ENCODE measurements around the gene MTCL1.
A peak's percentile ranks its signal among the peaks of the same experiment; 100 is the strongest.

Gene MTCL1

DNA sequence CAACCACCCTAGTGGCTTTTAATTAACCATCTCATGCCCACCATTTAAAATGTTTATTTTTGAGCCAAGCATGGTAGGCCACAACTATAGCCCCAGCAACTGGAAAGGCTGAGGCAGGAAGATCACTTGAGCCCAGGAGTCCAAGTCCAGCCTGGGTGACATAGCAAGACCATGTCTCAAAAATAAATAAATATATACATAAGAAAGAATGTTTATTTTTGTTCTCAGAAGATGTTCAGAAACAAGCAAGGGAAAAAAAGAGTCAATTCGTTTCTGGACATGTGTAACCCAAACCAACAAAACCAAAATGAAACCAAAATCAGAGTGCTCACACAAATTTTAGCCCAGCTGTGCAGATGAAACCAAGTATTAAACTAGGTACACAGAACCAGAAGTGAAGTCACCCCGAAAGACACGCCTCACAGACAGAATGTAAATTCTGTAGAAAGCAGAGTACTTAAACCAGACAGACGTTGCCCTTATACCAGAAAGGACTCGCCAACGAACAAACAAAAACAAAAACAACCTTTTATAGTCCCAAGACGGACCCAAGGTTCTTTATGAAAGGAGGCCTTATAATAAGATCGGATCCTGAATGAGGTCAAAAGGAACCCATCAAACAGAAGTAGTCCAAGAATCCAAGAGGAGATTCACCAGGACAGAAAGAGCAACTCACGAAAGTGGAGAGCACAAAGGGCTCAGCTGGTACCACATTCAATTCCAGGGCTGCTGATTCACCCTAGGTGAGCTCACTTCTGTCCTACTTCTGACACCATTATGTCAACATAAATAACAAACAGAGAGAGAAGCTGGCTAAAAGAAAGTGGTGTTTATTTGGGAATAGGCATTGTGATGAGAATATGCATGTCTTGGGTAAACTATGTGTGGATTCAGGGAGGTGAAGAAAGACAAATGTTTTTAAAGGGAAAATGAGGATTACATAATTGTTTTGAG, 31.8 kb upstream of the MTCL1 start:
- H3K27ac Mint-ChIP-seq = no peak overlapping the region
- H3K9me3 Mint-ChIP-seq = no peaks in the 10 kb centered on the region
- no peak overlapping the region for H3K4me3 Mint-ChIP-seq
- H3K27me3 Mint-ChIP-seq = peaks cover 2% of the 10 kb centered on the region
- no peak for DNase-seq
- H3K36me3 Mint-ChIP-seq (ENCODE audit: low read depth) = no peaks in the 10 kb centered on the region
- no peaks in the 10 kb centered on the region for H3K4me1 Mint-ChIP-seq (ENCODE audit: low read depth)

DNA sequence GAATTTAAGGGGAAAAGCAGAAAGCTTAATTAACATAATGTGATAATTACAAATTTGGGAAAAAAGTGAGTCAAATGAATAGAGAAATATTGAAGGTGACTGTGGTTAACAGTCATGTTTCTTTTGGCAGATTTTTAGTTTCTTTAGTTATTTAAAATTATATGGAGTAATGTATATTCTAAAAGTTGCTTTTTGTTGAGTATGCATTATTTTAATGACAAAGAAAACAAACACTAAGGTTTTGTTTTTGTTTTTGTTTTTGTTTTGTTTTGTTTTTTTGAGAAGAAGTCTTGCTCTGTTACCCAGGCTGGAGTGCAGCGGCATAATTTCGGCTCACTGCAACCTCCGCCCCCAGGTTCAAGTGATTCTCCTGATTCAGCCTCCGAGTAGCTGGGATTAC, 30.3 kb upstream of the MTCL1 start:
- H3K27me3 Mint-ChIP-seq = no peaks in the 10 kb centered on the region
- no peak overlapping the region for H3K4me3 Mint-ChIP-seq
- DNase-seq = no peak
- no peaks in the 10 kb centered on the region for H3K4me1 Mint-ChIP-seq (ENCODE audit: low read depth)
- H3K36me3 Mint-ChIP-seq (ENCODE audit: low read depth) = no peaks in the 10 kb centered on the region
- no peaks in the 10 kb centered on the region for H3K9me3 Mint-ChIP-seq
- no peak overlapping the region for H3K27ac Mint-ChIP-seq

DNA sequence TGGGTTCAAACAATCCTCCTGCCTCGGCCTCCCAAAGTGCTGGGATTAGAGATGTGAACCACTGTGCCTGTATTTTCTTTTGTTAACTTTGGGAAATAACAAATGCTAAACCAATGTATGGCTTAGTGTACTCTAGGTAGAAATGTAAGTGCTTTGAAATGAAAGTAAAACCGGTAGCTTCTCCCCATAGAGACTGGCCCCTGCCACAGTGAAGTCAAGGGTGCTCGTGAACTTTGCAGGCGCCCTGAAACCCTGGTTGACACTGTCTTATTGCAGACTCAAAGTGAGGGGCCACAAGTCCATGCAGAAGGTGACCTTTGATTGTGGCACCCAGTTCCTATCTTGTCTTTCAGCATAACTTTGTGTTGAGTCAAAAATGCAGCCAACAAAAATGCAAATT, 24.2 kb upstream of the MTCL1 start:
- no peaks in the 10 kb centered on the region for H3K36me3 Mint-ChIP-seq (ENCODE audit: low read depth)
- no peak overlapping the region for H3K4me3 Mint-ChIP-seq
- no peak for DNase-seq
- H3K27me3 Mint-ChIP-seq = no peaks in the 10 kb centered on the region
- no peak overlapping the region for H3K27ac Mint-ChIP-seq
- H3K9me3 Mint-ChIP-seq = no peaks in the 10 kb centered on the region
- H3K4me1 Mint-ChIP-seq (ENCODE audit: low read depth) = no peaks in the 10 kb centered on the region

DNA sequence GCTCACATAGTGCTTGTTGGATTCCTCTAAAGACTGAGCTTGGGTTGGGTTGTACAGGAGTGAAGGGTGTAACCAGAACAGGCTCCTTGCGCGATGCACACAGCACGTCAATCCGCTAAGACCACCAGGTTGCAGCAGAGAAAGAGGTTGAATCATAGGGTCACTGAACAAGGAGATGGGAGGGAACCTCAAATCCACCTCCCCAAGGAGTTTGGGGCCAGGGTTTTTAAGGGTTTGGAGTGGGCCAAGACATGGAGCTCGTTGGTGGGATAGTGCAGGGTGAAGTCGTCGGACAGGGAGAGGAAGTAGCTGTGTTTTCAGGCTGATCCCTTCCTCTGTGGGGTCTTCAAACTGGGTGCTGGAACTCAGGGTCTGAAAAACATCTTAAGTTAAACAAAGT, 20.8 kb upstream of the MTCL1 start:
- no peak for DNase-seq
- no peaks in the 10 kb centered on the region for H3K36me3 Mint-ChIP-seq (ENCODE audit: low read depth)
- no peaks in the 10 kb centered on the region for H3K27me3 Mint-ChIP-seq
- no peaks in the 10 kb centered on the region for H3K4me1 Mint-ChIP-seq (ENCODE audit: low read depth)
- no peak overlapping the region for H3K4me3 Mint-ChIP-seq
- H3K27ac Mint-ChIP-seq = no peak overlapping the region
- H3K9me3 Mint-ChIP-seq = no peaks in the 10 kb centered on the region

GRCh38 chr18:8685141-8685913, 20.0 kb upstream of the MTCL1 start:
- Mint-ChIP-seq H3K36me3 (ENCODE audit: low read depth) (no peaks in the 10 kb centered on the region), H3K27me3 (no peaks in the 10 kb centered on the region), H3K4me3 (no peak overlapping the region), H3K27ac (no peak overlapping the region), H3K4me1 (ENCODE audit: low read depth) (no peaks in the 10 kb centered on the region), H3K9me3 (no peaks in the 10 kb centered on the region)
- DNase-seq = no peak

DNA sequence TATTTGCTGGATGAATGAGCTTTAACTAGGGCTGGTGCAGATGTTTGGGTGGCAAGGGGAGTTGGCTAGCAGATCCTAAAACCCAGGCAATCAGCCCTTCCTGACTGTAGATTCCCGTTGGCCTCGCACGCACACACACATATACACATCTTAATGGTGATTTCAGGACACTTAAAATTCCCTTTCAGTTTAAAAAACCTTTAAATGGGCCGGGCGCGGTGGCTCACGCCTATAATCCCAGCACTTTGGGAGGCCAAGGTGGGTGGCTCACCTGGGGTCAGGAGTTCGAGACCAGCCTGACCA, 19.5 kb upstream of the MTCL1 start:
- no peak for DNase-seq
- H3K4me3 Mint-ChIP-seq = no peak overlapping the region
- no peak overlapping the region for H3K27ac Mint-ChIP-seq
- no peaks in the 10 kb centered on the region for H3K9me3 Mint-ChIP-seq
- no peaks in the 10 kb centered on the region for H3K4me1 Mint-ChIP-seq (ENCODE audit: low read depth)
- H3K36me3 Mint-ChIP-seq (ENCODE audit: low read depth) = no peaks in the 10 kb centered on the region
- no peaks in the 10 kb centered on the region for H3K27me3 Mint-ChIP-seq

DNA sequence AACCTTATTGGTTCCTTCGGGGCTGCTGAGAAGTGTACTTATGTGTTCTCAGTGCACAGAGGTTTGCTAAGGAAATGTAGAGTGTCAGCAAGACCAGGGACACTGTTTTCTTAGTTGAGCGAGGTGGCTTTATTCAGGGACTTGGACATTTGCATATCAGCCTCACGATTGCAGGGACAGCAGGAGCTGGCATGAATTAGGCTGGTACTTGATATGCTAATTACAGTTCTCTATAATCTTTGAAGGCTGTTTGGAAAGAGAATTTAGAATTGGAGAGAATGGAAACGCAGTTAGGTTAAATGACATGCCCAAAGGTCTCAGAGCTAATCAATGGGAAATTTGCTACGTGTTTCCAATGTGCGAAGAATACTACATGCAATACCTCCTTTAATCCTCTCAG, 18.7 kb upstream of the MTCL1 start:
- DNase-seq = no peak
- H3K4me1 Mint-ChIP-seq (ENCODE audit: low read depth) = no peaks in the 10 kb centered on the region
- no peaks in the 10 kb centered on the region for H3K27me3 Mint-ChIP-seq
- no peak overlapping the region for H3K4me3 Mint-ChIP-seq
- no peaks in the 10 kb centered on the region for H3K36me3 Mint-ChIP-seq (ENCODE audit: low read depth)
- H3K9me3 Mint-ChIP-seq = no peaks in the 10 kb centered on the region
- H3K27ac Mint-ChIP-seq = no peak overlapping the region

DNA sequence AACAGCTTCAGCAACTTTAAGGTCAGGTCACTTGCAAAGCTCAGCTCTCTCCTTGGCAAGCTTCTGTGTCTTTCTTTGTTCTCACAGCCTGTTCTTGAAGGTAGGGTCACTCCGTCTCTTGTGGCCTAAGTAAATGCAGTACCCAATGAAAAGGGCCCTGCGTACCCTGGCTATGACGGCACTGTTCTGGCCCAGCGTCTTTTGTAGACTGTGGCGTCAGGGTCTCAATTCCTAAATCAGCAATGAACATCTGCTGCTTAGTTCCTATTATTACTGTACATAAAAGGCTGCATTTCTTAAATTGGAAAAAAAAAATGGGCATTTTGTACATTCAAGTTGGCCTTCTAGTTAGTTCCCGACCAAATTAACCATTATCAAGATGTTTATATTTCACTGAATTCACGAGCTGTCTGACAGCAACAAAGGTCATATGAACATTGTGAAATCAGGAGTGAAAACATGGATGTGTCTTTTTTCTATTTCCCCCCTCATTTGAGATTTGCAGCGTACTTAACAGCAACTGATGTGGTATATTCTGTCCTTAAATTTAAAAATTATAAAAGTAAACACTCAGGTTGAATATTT, 17.0 kb upstream of the MTCL1 start:
- Mint-ChIP-seq H3K4me3 (no peak overlapping the region), H3K27me3 (no peaks in the 10 kb centered on the region), H3K27ac (no peak overlapping the region), H3K9me3 (no peaks in the 10 kb centered on the region), H3K36me3 (ENCODE audit: low read depth) (no peaks in the 10 kb centered on the region), H3K4me1 (ENCODE audit: low read depth) (no peaks in the 10 kb centered on the region)
- no peak for DNase-seq

DNA sequence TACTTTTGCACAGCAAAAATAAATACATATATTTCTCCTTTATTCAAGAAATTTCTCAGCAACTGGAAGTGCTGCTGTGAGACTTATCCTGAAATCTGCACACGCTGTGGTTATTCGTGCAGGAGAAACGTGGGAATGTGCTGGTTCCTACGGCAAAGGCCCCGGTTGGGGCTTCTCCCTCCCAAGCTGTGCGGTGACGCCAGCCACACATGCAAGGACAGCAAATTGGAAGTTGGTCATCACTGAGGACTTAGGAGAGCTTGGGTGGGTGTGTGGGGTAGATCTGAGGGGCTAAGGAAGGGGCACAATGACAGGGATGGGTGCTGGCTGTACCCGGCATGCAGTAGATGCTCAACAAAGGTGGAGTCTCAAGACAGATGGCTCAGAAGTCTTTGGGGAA, 16.5 kb upstream of the MTCL1 start:
- no peaks in the 10 kb centered on the region for H3K36me3 Mint-ChIP-seq (ENCODE audit: low read depth)
- no peaks in the 10 kb centered on the region for H3K4me1 Mint-ChIP-seq (ENCODE audit: low read depth)
- H3K27ac Mint-ChIP-seq = no peak overlapping the region
- H3K9me3 Mint-ChIP-seq = no peaks in the 10 kb centered on the region
- peaks cover 3% of the 10 kb centered on the region for H3K27me3 Mint-ChIP-seq
- no peak for DNase-seq
- no peak overlapping the region for H3K4me3 Mint-ChIP-seq

- Mint-ChIP-seq H3K27ac (no peak overlapping the region), H3K4me3 (no peak overlapping the region), H3K9me3 (no peaks in the 10 kb centered on the region), H3K4me1 (ENCODE audit: low read depth) (no peaks in the 10 kb centered on the region), H3K27me3 (peaks cover 3% of the 10 kb centered on the region), H3K36me3 (ENCODE audit: low read depth) (no peaks in the 10 kb centered on the region)
- no peak for DNase-seq
Observed at GRCh38 chr18:8689517-8689916, 15.8 kb upstream of the MTCL1 start.

- peaks cover 14% of the 10 kb centered on the region for H3K27me3 Mint-ChIP-seq
- DNase-seq = no peak
- H3K36me3 Mint-ChIP-seq (ENCODE audit: low read depth) = no peaks in the 10 kb centered on the region
- H3K9me3 Mint-ChIP-seq = no peaks in the 10 kb centered on the region
- no peak overlapping the region for H3K4me3 Mint-ChIP-seq
- H3K27ac Mint-ChIP-seq = no peak overlapping the region
- no peaks in the 10 kb centered on the region for H3K4me1 Mint-ChIP-seq (ENCODE audit: low read depth)
Observed at GRCh38 chr18:8694891-8695290, 10.5 kb upstream of the MTCL1 start.

GRCh38 chr18:8695932-8696517, 9.3 kb upstream of the MTCL1 start:
- no peaks in the 10 kb centered on the region for H3K4me1 Mint-ChIP-seq (ENCODE audit: low read depth)
- DNase-seq = no peak
- H3K27ac Mint-ChIP-seq = no peak overlapping the region
- peaks cover 19% of the 10 kb centered on the region for H3K27me3 Mint-ChIP-seq
- H3K9me3 Mint-ChIP-seq = no peaks in the 10 kb centered on the region
- H3K36me3 Mint-ChIP-seq (ENCODE audit: low read depth) = no peaks in the 10 kb centered on the region
- H3K4me3 Mint-ChIP-seq = no peak overlapping the region

GRCh38 chr18:8696749-8697211, 8.6 kb upstream of the MTCL1 start:
- Mint-ChIP-seq H3K4me1 (ENCODE audit: low read depth) (no peaks in the 10 kb centered on the region), H3K9me3 (no peaks in the 10 kb centered on the region), H3K27ac (no peak overlapping the region), H3K27me3 (peaks cover 26% of the 10 kb centered on the region), H3K36me3 (ENCODE audit: low read depth) (no peaks in the 10 kb centered on the region), H3K4me3 (no peak overlapping the region)
- DNase-seq = peak; percentile 86

DNA sequence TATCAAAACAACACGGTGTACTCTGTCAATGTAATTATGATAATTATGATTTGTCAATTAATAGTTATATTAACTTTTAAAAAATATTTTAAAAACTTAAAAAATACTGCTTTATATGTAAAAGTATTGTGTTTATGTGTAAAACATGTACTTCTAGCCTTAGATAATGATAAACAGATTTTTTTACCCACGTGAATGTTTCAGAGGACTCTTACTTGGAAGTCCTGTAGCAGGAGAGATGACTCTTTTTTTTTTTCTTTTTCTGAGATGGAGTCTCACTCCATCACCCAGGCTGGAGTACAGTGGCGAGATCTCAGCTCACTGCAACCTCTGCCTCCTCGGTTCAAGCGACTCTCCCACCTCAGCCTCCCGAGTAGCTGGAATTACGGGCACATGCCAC, 6.2 kb upstream of the MTCL1 start:
- Mint-ChIP-seq H3K4me3 (no peak overlapping the region), H3K4me1 (ENCODE audit: low read depth) (peaks cover 5% of the 10 kb centered on the region), H3K27ac (no peak overlapping the region), H3K9me3 (no peaks in the 10 kb centered on the region), H3K27me3 (peaks cover 45% of the 10 kb centered on the region), H3K36me3 (ENCODE audit: low read depth) (no peaks in the 10 kb centered on the region)
- DNase-seq = no peak
